GM12878 (cell line): Measurements from ENCODE around the gene CFAP70. TPM values are rescaled to one million over a fixed set of nuclear protein-coding genes. Genes with fewer than 3 reads are reported as not detected.

Experiments used
- ATAC-seq: fragments of 200-7000 bp; cut with Tn5 transposase; 3 replicates; pipeline ENCODE4 v1.9.1; 2020; ENCODE audit warnings: mild to moderate bottlenecking, moderate library complexity
- BruUV-seq: library from RNA; stranded (reverse); fragments of 400-500 nt; replicated peaks from 2 replicates; lab custom pipeline; 2021; lab: Mats Ljungman, UMichigan
- CTCF ChIA-PET: fragments of 300-600 bp; sonication (Branson Sonifier 250); formaldehyde crosslinking; extraction: SDS; loops from one replicate; lab custom pipeline; 2021; ENCODE audit warnings: inconsistent platforms; lab: Yijun Ruan, JAX
- POLR2A ChIA-PET: fragments of 350-600 bp; formaldehyde crosslinking; extraction: SDS; loops from one replicate; lab custom pipeline; 2021; ENCODE audit warnings: inconsistent platforms; lab: Charles Lee
- RAD21 ChIA-PET: fragments of 300-600 bp; sonication (Branson Sonifier 250); formaldehyde crosslinking; loops from one replicate; lab custom pipeline; 2023; ENCODE audit warnings: antibody characterized with exemption; ENCODE audit not compliant: unreplicated experiment; lab: Charles Lee
- SMC1A ChIA-PET: fragments of 300-600 bp; sonication (Branson Sonifier 250); formaldehyde crosslinking; loops from one replicate; lab custom pipeline; 2023; ENCODE audit not compliant: unreplicated experiment, uncharacterized antibody; lab: Charles Lee
- DNase-seq: peaks from one replicate; pipeline ENCODE4 v3.0.0-alpha.2; 2011; ENCODE audit warnings: low read depth, low spot score
- FAIRE-seq: peaks from 3 replicates; lab custom pipeline; 2011; peaks lifted over from hg19 to GRCh38; lab: Jason Lieb, UNC
- H2AFZ ChIP-seq: 2 replicates; pipeline ENCODE4 v1.6.0; 2011; ENCODE audit warnings: low read depth, low read length, control low read depth; ENCODE audit not compliant: control insufficient read depth
- H3K27ac ChIP-seq: 2 replicates; pipeline ENCODE4 v1.5.1; 2011; ENCODE audit warnings: control low read depth; ENCODE audit not compliant: control insufficient read depth, insufficient read depth
- H3K27me3 ChIP-seq, 2 experiments: replicated peaks in 1 of 2; 2 replicates each; pipeline versions ENCODE4 v1.6.0 to v1.6.1; 2011; ENCODE audit warnings: low read length in 1 of 2; ENCODE audit not compliant: control insufficient read depth in 2 of 2, insufficient read depth in 2 of 2
- H3K36me3 ChIP-seq, 2 experiments: 2 replicates each; pipeline ENCODE4 v1.5.1; 2011; ENCODE audit warnings: low read length in 1 of 2; ENCODE audit not compliant: control insufficient read depth in 2 of 2, insufficient read depth in 2 of 2
- H3K4me1 ChIP-seq: 2 replicates; pipeline ENCODE4 v1.6.1; 2011; ENCODE audit warnings: mild to moderate bottlenecking, low read length, moderate library complexity, mixed read lengths; ENCODE audit not compliant: control insufficient read depth, insufficient read depth
- H3K4me2 ChIP-seq: 2 replicates; pipeline ENCODE4 v1.6.0; 2011; ENCODE audit warnings: control low read depth; ENCODE audit not compliant: control insufficient read depth, insufficient read depth
- H3K4me3 ChIP-seq: fragments of 200-600 bp; sonication (generic); 2 replicates; pipeline ENCODE4 v1.5.1; 2016
- H3K79me2 ChIP-seq: 2 replicates; pipeline ENCODE4 v1.6.0; 2011; ENCODE audit warnings: low read length; ENCODE audit not compliant: control insufficient read depth, insufficient read depth
- H3K9ac ChIP-seq: 2 replicates; pipeline ENCODE4 v1.8.0; 2011; ENCODE audit warnings: low read length, control low read depth, mixed read lengths; ENCODE audit not compliant: control insufficient read depth, insufficient read depth
- H3K9me3 ChIP-seq: replicated peaks from 3 replicates; pipeline ENCODE4 v1.5.1; 2011; ENCODE audit warnings: mild to moderate bottlenecking, low read length; ENCODE audit not compliant: control insufficient read depth, insufficient read depth
- H4K20me1 ChIP-seq: 2 replicates; pipeline ENCODE4 v1.6.0; 2011; ENCODE audit not compliant: control insufficient read depth, insufficient read depth
- ATF7 ChIP-seq: fragments of 450-650 bp; IDR thresholded peaks from 2 replicates; pipeline ENCODE4 v1.6.1; 2016; ENCODE audit warnings: low read depth, mild to moderate bottlenecking
- CEBPB ChIP-seq, 2 experiments: fragments of 150-350 bp in 1 of 2; IDR thresholded peaks; 2 replicates each; pipeline ENCODE4 v1.6.1; 2012 to 2014; ENCODE audit warnings: low read depth in 2 of 2, low read length in 2 of 2, borderline replicate concordance in 1 of 2, inconsistent platforms in 1 of 2
- CHD1 ChIP-seq: IDR thresholded peaks from 2 replicates; pipeline ENCODE4 v1.6.1; 2012; ENCODE audit warnings: low read depth, low read length, improper control_type of control experiment
- FOS ChIP-seq: IDR thresholded peaks from 3 replicates; pipeline ENCODE4 v1.6.1; 2011; ENCODE audit warnings: borderline replicate concordance; ENCODE audit not compliant: insufficient read length; ENCODE audit errors: extremely low read depth
- KDM1A ChIP-seq: fragments of 200-600 bp; sonication (generic); IDR thresholded peaks from 2 replicates; pipeline ENCODE4 v1.6.1; 2016; ENCODE audit warnings: borderline replicate concordance
- MXI1 ChIP-seq: fragments of 150-350 bp; IDR thresholded peaks from 2 replicates; pipeline ENCODE4 v1.6.1; 2011; ENCODE audit warnings: low read depth, mild to moderate bottlenecking, inconsistent platforms, low read length, improper control_type of control experiment
- SMC3 ChIP-seq: IDR thresholded peaks from 2 replicates; pipeline ENCODE4 v1.6.1; 2011; ENCODE audit warnings: low read length, improper control_type of control experiment, borderline replicate concordance
- WRNIP1 ChIP-seq: IDR thresholded peaks from 2 replicates; pipeline ENCODE4 v1.6.1; 2011; ENCODE audit warnings: low read depth, low read length, improper control_type of control experiment, borderline replicate concordance
- ZNF24 ChIP-seq: fragments of 450-650 bp; IDR thresholded peaks from 2 replicates; pipeline ENCODE4 v1.6.1; 2017; ENCODE audit warnings: antibody characterized with exemption, mild to moderate bottlenecking
- WGBS: methylation state at CpG from one replicate; pipeline ENCODE4 v1.1.6; 2016; ENCODE audit warnings: low lambda C conversion rate; ENCODE audit not compliant: insufficient replicate concordance, insufficient coverage; ENCODE audit errors: missing lambda C conversion rate; 5-methylcytosine and 5-hydroxymethylcytosine counted together
- in situ Hi-C: fragments of 300-500 bp; cut with MboI; formaldehyde crosslinking; loops from 9 replicates; pipeline ENCODE4 v1.14.3; 2018; ENCODE audit warnings: mixed read lengths
- intact Hi-C: fragments of 100-400 bp; cut with micrococcal nuclease; formaldehyde crosslinking; loops from one replicate; pipeline ENCODE4 v1.14.2; 2022; ENCODE audit not compliant: unreplicated experiment
- polyA plus RNA-seq, 11 experiments: library from polyadenylated mRNA; depleted of rRNA in 4 of 11; unstranded in 6 of 11; stranded (reverse) in 5 of 11; fragments of >200 nt; fragmentation: Nextera tagmentation in 4 of 11; fragmentation: Illumina TruSeq in 1 of 11; extraction: Ambion mirVana in 4 of 11; extraction: Trizol in 1 of 11; gene quantifications; 1 replicate in 1 of 11; 2 replicates in 10 of 11; pipeline versions ENCODE4 v1.2.1 to v1.2.3, GENCODE V29; 2011 to 2016; ENCODE audit warnings: inconsistent platforms in 2 of 11, missing spikeins in 2 of 11, low read depth in 1 of 11
- total RNA-seq, 4 experiments: library from RNA; depleted of rRNA in 3 of 4; stranded (reverse); fragments of >200 nt in 3 of 4; fragmentation: Illumina TruSeq in 1 of 4; extraction: Trizol in 1 of 4; gene quantifications; 2 replicates each; pipeline versions ENCODE4 v1.2.1 to v1.2.3, GENCODE V29; 2013 to 2021
- TF ChIP-seq, protein P1 (sequence below): fragments of 450-650 bp; IDR thresholded peaks from 2 replicates; pipeline ENCODE4 v1.6.1; 2017; ENCODE audit warnings: mild to moderate bottlenecking, low read depth, inconsistent platforms; ENCODE audit not compliant: poor library complexity, severe bottlenecking
- TF ChIP-seq, protein P2 (sequence below): IDR thresholded peaks from 2 replicates; pipeline ENCODE4 v1.6.1; 2012; ENCODE audit warnings: low read length, inconsistent platforms
- TF ChIP-seq, protein P3 (sequence below): fragments of 450-650 bp; formaldehyde crosslinking; IDR thresholded peaks from 2 replicates; pipeline ENCODE4 v1.4.0; 2020; ENCODE audit warnings: mild to moderate bottlenecking, moderate library complexity

CFAP70 gene
- total and polyA plus RNA-seq, 10 of the 15 experiments (the other 5 are each of a cell fraction or from before 2014, with no cell fraction given) = 0.21 to 1.1 (median 0.42) TPM

DNA sequence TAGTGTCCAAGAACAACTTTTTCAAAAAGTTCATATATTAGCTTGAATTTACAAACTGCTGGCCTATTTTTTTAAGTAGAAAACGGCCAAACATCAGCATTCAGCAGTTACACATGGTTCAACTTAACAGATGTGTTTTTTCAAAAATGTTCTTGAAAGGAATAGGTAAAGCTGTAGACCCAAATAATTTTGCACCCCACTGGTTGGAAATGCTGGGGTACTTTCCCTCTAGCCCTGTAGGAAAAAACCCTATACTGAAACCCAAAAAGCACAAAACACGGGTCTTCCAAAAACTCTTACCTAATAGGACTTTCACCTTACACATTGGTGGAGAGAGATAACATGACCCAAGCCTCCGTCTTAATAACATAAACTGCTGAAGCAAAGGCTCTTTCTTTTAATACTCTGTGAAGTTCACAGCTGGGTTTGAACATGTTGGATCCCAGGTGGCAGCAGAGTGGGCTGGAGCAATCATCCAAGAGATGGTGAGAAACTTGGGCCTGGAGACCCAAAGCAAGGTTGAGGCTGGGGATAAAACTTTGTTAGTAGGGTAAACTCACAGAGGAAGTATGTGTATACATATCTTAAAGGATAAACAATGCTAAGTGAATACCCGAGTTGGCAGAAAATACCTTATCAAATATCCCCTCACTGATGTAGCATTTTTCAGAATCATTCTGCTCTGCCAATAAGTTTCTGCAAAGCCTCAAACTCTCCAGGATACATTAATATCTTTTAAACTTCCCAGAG lies 111.0 kb downstream of the CFAP70 start:
- Histone ChIP-seq H3K4me3 (peak overlapping the region; percentile 89), H2AFZ (peak overlapping the region; percentile 51)
- TSS peak; percentile 96 for BruUV-seq
- ChIA-PET POLR2A (interaction anchor here (0.6 to 3.7 kb wide), 8 partner anchors 9 to 865 kb away, joined by 3 to 19 read pairs (median 4); partner anchors contain the start of gene CFAP70), RAD21 (interaction anchor here (0.6 to 2.4 kb wide), 3 partner anchors 16 to 891 kb away, joined by 3 to 17 read pairs (median 5); partner anchors contain the start of gene P4HA1)
- DNase-seq (no peak), ATAC-seq (peak; percentile 2)
- TF ChIP-seq KDM1A = no peak
- 0 out of 4 replicates have a peak, but pooled peaks of 1 of the 2 experiments have one; percentile 39 for TF ChIP-seq CEBPB (IDR thresholded peaks at IDR 0.05; ENCODE audit: borderline replicate concordance in 1 of 2, low read depth in 2 of 2, low read length in 2 of 2)
- TF ChIP-seq, protein P1, sequence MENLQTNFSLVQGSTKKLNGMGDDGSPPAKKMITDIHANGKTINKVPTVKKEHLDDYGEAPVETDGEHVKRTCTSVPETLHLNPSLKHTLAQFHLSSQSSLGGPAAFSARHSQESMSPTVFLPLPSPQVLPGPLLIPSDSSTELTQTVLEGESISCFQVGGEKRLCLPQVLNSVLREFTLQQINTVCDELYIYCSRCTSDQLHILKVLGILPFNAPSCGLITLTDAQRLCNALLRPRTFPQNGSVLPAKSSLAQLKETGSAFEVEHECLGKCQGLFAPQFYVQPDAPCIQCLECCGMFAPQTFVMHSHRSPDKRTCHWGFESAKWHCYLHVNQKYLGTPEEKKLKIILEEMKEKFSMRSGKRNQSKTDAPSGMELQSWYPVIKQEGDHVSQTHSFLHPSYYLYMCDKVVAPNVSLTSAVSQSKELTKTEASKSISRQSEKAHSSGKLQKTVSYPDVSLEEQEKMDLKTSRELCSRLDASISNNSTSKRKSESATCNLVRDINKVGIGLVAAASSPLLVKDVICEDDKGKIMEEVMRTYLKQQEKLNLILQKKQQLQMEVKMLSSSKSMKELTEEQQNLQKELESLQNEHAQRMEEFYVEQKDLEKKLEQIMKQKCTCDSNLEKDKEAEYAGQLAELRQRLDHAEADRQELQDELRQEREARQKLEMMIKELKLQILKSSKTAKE = no peak
- no peak for TF ChIP-seq WRNIP1
- TF ChIP-seq CHD1 = no peak
- TF ChIP-seq, protein P2, sequence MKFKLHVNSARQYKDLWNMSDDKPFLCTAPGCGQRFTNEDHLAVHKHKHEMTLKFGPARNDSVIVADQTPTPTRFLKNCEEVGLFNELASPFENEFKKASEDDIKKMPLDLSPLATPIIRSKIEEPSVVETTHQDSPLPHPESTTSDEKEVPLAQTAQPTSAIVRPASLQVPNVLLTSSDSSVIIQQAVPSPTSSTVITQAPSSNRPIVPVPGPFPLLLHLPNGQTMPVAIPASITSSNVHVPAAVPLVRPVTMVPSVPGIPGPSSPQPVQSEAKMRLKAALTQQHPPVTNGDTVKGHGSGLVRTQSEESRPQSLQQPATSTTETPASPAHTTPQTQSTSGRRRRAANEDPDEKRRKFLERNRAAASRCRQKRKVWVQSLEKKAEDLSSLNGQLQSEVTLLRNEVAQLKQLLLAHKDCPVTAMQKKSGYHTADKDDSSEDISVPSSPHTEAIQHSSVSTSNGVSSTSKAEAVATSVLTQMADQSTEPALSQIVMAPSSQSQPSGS = 0 out of 2 replicates have a peak, but pooled peaks have one; percentile 15
- TF ChIP-seq, protein P3, sequence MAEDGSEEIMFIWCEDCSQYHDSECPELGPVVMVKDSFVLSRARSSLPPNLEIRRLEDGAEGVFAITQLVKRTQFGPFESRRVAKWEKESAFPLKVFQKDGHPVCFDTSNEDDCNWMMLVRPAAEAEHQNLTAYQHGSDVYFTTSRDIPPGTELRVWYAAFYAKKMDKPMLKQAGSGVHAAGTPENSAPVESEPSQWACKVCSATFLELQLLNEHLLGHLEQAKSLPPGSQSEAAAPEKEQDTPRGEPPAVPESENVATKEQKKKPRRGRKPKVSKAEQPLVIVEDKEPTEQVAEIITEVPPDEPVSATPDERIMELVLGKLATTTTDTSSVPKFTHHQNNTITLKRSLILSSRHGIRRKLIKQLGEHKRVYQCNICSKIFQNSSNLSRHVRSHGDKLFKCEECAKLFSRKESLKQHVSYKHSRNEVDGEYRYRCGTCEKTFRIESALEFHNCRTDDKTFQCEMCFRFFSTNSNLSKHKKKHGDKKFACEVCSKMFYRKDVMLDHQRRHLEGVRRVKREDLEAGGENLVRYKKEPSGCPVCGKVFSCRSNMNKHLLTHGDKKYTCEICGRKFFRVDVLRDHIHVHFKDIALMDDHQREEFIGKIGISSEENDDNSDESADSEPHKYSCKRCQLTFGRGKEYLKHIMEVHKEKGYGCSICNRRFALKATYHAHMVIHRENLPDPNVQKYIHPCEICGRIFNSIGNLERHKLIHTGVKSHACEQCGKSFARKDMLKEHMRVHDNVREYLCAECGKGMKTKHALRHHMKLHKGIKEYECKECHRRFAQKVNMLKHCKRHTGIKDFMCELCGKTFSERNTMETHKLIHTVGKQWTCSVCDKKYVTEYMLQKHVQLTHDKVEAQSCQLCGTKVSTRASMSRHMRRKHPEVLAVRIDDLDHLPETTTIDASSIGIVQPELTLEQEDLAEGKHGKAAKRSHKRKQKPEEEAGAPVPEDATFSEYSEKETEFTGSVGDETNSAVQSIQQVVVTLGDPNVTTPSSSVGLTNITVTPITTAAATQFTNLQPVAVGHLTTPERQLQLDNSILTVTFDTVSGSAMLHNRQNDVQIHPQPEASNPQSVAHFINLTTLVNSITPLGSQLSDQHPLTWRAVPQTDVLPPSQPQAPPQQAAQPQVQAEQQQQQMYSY (CRISPR knock-in tag) = no peak
- TF ChIP-seq SMC3 = no peak
- no peak for TF ChIP-seq MXI1
- no peak for TF ChIP-seq ATF7
- TF ChIP-seq FOS = no peak
- no peak for TF ChIP-seq ZNF24
- TF ChIP-seq, all 136 proteins: peak for 2
- ChIA-PET SMC1A (interaction anchor here (1.1 kb wide), 2 partner anchors 41 to 79 kb away, joined by 3 read pairs; no protein-coding TSS in a partner anchor), CTCF (interaction anchor here (0.6 to 1.9 kb wide), 5 partner anchors 29 to 396 kb away, joined by 3 to 6 read pairs (median 3); no protein-coding TSS in a partner anchor)
- Histone ChIP-seq H4K20me1 (no peaks in the 10 kb centered on the region), H3K9me3 (no peaks in the 10 kb centered on the region), H3K27me3 (no peaks in the 10 kb centered on the region), H3K4me1 (peaks cover 10% of the 10 kb centered on the region), H3K27ac (peak overlapping the region; percentile 88), H3K4me2 (peak overlapping the region; percentile 98), H3K79me2 (peaks cover 81% of the 10 kb centered on the region), H3K36me3 (peaks cover 0 to 13% of the 10 kb centered on the region in 2 experiments; a peak in 3 of 4 replicates), H3K9ac (peak overlapping the region; percentile 92)
- in situ Hi-C loops (no loop called here), intact Hi-C loops (loop anchor here (1.0 to 5.0 kb wide), 4 partner anchors 79 to 165 kb away; partner anchors contain the start of genes ANXA7, CFAP70, ECD and FAM149B1)
- FAIRE-seq = no peak
- WGBS = 1% methylated on average over 4 of the region's 4 CpGs
